ENCODE measurements around the gene PSRC1. TPM values are rescaled to one million over a fixed set of nuclear protein-coding genes. Genes with fewer than 3 reads are reported as not detected.

PSRC1 gene
- total and polyA plus RNA-seq, 2 of the 8 experiments (the other 6 are each of a cell fraction or from before 2014, with no cell fraction given) = 56.1 to 67.3 TPM

- no peak for TF ChIP-seq KDM5A (IDR thresholded peaks at IDR 0.05; ENCODE audit: low read length)
Observed at GRCh38 chr1:109252167-109252892, 30.6 kb downstream of the PSRC1 start (continued).
